Stimulated activated naive CD8-positive, alpha-beta T cell treated with anti-CD3 and anti-CD28 coated beads, Interleukin-15, Interleukin-2, amounts not matched to agents 100 ng/mL and 50 ng/mL, for 24 hours (primary cell): ENCODE measurements around the gene TAPBP.

Experiments used
- H3K27ac Mint-ChIP-seq: one replicate; pipeline ENCODE4 v1.8.0; 2021; ENCODE audit warnings: mild to moderate bottlenecking, mixed read lengths
- H3K27me3 Mint-ChIP-seq: one replicate; pipeline ENCODE4 v1.8.0; 2021; ENCODE audit warnings: mixed read lengths
- H3K36me3 Mint-ChIP-seq: one replicate; pipeline ENCODE4 v1.8.0; 2021; ENCODE audit warnings: low read depth, mixed read lengths
- H3K4me1 Mint-ChIP-seq: one replicate; pipeline ENCODE4 v1.8.0; 2021; ENCODE audit warnings: low read depth, mixed read lengths
- H3K4me3 Mint-ChIP-seq: one replicate; pipeline ENCODE4 v1.8.0; 2021; ENCODE audit warnings: mild to moderate bottlenecking, mixed read lengths
- H3K9me3 Mint-ChIP-seq: one replicate; pipeline ENCODE4 v1.8.0; 2021; ENCODE audit warnings: mixed read lengths

Gene TAPBP

GRCh38 chr6:33314943-33315792 lies 1.3 kb upstream of the TAPBP start:
- peak overlapping the region; percentile 98 for H3K4me3 Mint-ChIP-seq
- H3K4me1 Mint-ChIP-seq: peaks cover 73% of the 10 kb centered on the region
- no peaks in the 10 kb centered on the region for H3K27me3 Mint-ChIP-seq
- no peaks in the 10 kb centered on the region for H3K9me3 Mint-ChIP-seq
- peaks cover 50% of the 10 kb centered on the region for H3K36me3 Mint-ChIP-seq
- H3K27ac Mint-ChIP-seq: peak overlapping the region; percentile 97

- Mint-ChIP-seq H3K36me3 (peaks cover 47% of the 10 kb centered on the region), H3K4me1 (peaks cover 68% of the 10 kb centered on the region), H3K4me3 (peak overlapping the region; percentile 98), H3K9me3 (no peaks in the 10 kb centered on the region), H3K27me3 (no peaks in the 10 kb centered on the region), H3K27ac (peak overlapping the region; percentile 97)
Observed at GRCh38 chr6:33314515-33314942, 651 bp upstream of the TAPBP start.

DNA sequence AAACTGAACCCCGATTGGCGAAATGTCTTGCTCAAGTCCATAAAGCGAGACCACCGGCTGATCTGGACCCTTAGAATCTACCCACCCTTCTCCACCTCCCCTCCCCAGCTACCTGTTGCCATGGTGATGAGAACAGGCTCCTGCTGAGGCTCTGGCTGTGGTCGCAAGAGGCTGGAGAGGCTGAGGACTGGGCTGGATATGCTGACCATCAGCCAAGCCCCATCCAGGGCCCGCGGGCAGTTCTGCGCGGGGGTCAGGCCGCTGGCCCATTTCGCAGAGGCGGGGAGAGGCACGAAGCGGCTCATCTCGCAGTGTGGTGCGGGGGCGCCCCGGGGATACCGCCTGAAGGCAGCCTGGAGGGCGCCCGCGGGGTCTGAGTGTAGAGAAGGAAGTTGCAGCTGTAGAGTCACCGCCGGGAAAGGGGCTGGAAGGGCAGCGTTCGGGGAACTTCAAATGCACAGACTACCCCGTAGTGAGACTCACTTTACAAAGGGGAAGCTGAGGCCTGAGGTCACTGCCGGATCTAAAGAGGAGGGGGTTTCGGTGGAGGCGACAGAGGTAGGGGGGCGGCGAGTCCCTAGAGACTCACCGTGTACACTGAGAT lies 671 bp downstream of the TAPBP start:
- H3K4me1 Mint-ChIP-seq: peaks cover 63% of the 10 kb centered on the region
- no peaks in the 10 kb centered on the region for H3K9me3 Mint-ChIP-seq
- H3K27me3 Mint-ChIP-seq: no peaks in the 10 kb centered on the region
- H3K27ac Mint-ChIP-seq: peak overlapping the region; percentile 97
- peaks cover 41% of the 10 kb centered on the region for H3K36me3 Mint-ChIP-seq
- H3K4me3 Mint-ChIP-seq: peak overlapping the region; percentile 98

DNA sequence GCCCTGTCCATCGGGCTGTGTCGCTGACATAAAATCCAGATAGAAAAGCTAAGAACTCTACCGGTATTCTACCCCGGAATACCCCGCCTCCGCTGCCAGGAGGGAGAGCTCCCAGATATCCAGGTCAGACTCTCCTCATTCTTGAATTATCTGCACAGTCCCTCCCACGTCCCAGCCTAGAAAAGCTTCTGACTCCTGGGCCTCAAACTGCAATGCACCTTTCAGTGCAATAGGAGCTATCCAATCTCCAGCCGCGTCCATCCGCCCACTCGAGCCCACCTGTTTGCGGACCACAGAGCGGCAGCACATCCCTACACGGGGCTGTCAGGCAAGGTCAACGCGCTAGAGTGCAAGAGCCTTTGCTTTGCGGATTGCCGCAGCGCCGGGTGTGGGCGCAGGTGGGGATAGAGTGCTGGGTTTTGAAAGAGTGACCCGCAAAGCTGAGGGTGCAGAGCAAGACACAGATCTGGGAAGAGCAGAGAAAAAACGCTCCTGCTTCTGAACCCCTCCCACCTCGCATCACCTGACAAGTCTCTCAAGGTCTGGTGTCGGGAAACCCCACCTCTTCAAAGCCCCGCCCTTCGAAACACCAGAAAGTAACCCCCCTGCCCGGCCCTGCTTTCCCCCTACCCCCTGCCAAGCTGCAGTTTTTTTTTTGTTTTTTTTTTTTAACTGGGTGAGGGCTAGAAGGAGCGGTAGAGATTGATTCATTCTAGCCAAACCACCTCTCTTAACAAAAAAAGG lies 1.3 kb downstream of the TAPBP start:
- peaks cover 45% of the 10 kb centered on the region for H3K36me3 Mint-ChIP-seq
- peak overlapping the region; percentile 98 for H3K4me3 Mint-ChIP-seq
- no peaks in the 10 kb centered on the region for H3K9me3 Mint-ChIP-seq
- H3K27ac Mint-ChIP-seq: peak overlapping the region; percentile 97
- H3K27me3 Mint-ChIP-seq: no peaks in the 10 kb centered on the region
- peaks cover 62% of the 10 kb centered on the region for H3K4me1 Mint-ChIP-seq

DNA sequence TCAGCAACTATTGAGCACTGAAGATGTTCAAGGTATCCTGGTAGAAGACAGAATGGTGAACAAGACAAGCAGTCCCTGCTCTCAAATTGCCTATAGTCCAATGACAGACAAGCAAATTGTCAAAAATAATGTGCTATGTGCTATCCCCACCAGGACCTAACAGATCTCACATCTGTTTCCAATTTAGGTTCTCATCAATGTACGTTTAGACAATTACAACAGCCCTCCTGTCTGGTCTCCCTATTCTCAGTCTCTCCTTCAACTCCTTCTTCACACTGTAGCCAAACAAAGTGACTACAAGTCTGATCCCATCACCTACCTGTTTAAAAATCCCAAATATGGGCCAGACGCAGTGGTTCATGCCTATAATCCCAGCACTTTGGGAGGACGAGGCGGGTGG lies 7.5 kb downstream of the TAPBP start:
- H3K4me1 Mint-ChIP-seq: peaks cover 44% of the 10 kb centered on the region

DNA sequence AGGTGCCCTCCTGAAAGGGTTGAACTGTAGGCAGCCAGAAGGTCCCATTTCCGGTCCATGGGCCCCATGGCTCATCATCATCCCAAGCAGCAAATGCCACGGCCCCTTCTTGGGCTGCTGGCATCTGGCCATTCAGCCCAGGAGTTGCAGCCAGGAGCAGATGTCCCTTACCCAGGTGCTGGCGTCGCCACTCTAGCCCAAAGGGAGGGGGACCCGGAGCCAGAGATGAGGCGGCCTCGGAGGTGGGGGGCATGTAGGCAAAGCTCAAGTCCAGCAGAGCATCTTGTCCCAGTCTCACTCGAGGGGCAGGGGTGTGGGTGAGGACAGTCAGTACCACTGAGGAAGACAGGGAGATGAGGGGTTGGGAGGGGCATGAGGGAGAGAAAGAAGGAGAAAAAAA lies 8.8 kb downstream of the TAPBP start:
- Mint-ChIP-seq H3K27ac (no peak overlapping the region), H3K9me3 (no peaks in the 10 kb centered on the region), H3K36me3 (peaks cover 51% of the 10 kb centered on the region), H3K4me3 (no peak overlapping the region), H3K27me3 (no peaks in the 10 kb centered on the region), H3K4me1 (peaks cover 48% of the 10 kb centered on the region)

More for the DNA sequence above, 7.5 kb downstream of the TAPBP start:
- Mint-ChIP-seq H3K27ac (peak overlapping the region; percentile 65), H3K36me3 (peaks cover 51% of the 10 kb centered on the region), H3K27me3 (no peaks in the 10 kb centered on the region), H3K9me3 (no peaks in the 10 kb centered on the region), H3K4me3 (no peak overlapping the region)

DNA sequence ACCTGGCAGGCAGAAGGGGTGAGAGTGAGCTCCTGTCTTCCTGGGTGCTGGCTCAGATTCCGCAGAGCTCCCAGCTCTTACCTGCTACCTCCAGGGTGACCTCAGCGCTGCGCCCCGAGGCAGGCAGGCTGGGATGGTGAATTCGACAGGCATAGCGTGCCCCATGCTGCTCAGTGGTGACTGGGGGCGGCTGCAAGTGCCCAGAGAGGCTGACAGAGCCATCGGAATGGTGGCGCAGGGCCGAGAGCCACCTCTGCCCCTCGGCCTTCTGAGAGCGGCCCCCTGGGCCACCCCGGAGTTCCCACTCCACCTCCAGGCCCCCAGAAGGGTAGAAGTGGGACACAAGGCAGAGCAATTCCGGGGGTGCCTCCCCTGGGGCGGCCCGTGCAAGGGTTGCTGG lies 9.7 kb downstream of the TAPBP start:
- H3K4me3 Mint-ChIP-seq: no peak overlapping the region
- H3K4me1 Mint-ChIP-seq: peaks cover 55% of the 10 kb centered on the region

GRCh38 chr6:33301877-33302276 lies 12.0 kb downstream of the TAPBP start:
- H3K27ac Mint-ChIP-seq: no peak overlapping the region
- no peaks in the 10 kb centered on the region for H3K27me3 Mint-ChIP-seq
- H3K4me1 Mint-ChIP-seq: peaks cover 54% of the 10 kb centered on the region
- H3K36me3 Mint-ChIP-seq: peaks cover 41% of the 10 kb centered on the region
- H3K9me3 Mint-ChIP-seq: no peaks in the 10 kb centered on the region
- no peak overlapping the region for H3K4me3 Mint-ChIP-seq

More for the DNA sequence above, 9.7 kb downstream of the TAPBP start:
- Mint-ChIP-seq H3K36me3 (peaks cover 55% of the 10 kb centered on the region), H3K27me3 (no peaks in the 10 kb centered on the region), H3K27ac (no peak overlapping the region), H3K9me3 (no peaks in the 10 kb centered on the region)

GRCh38 chr6:33299237-33299944 lies 14.5 kb downstream of the TAPBP start:
- H3K4me1 Mint-ChIP-seq: peaks cover 45% of the 10 kb centered on the region
- H3K36me3 Mint-ChIP-seq: peaks cover 37% of the 10 kb centered on the region
- peak overlapping the region; percentile 95 for H3K27ac Mint-ChIP-seq
- no peaks in the 10 kb centered on the region for H3K27me3 Mint-ChIP-seq
- H3K9me3 Mint-ChIP-seq: no peaks in the 10 kb centered on the region
- H3K4me3 Mint-ChIP-seq: peak overlapping the region; percentile 98

DNA sequence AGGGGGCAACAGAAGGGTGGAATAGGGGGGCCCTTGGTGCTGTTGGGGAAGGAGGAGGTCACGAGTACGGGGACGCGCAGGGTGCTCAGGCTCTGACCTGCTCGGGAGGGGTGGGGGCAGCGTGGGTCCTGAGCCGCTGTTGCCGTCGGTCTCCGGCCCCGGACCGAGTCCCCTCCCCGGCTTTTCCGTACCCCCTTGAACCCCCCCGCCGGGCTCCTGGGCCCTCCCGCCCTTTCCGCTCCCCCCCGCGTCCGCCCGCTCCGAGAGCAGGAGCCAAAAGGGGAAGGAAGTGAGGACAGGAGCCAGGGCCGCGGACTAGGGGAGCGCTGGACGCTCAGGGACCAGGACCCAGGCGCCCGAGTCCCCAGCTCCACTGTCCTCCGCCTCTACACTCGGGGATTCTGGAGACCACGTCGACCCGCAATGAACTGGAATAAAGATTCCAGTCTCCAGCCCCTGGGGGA lies 15.1 kb downstream of the TAPBP start, which contains the start of gene RGL2:
RGL2 (minus strand) TSS at position 170 of the 464 bp plus-strand sequence. CDS start 332 bp downstream, outside the sequence.
- peaks cover 40% of the 10 kb centered on the region for H3K36me3 Mint-ChIP-seq
- no peaks in the 10 kb centered on the region for H3K27me3 Mint-ChIP-seq
- peak within 1 kb of the TSS; percentile 98 for H3K27ac Mint-ChIP-seq
- H3K4me1 Mint-ChIP-seq: peaks cover 41% of the 10 kb centered on the region
- no peaks in the 10 kb centered on the region for H3K9me3 Mint-ChIP-seq
- peak within 1 kb of the TSS; percentile 98 for H3K4me3 Mint-ChIP-seq

GRCh38 chr6:33297956-33298772 lies 15.7 kb downstream of the TAPBP start:
- Mint-ChIP-seq H3K4me1 (peaks cover 38% of the 10 kb centered on the region), H3K36me3 (peaks cover 35% of the 10 kb centered on the region), H3K9me3 (no peaks in the 10 kb centered on the region), H3K27me3 (no peaks in the 10 kb centered on the region), H3K27ac (peak overlapping the region; percentile 98), H3K4me3 (peak overlapping the region; percentile 98)

- Mint-ChIP-seq H3K27ac (no peak overlapping the region), H3K36me3 (peaks cover 39% of the 10 kb centered on the region), H3K4me1 (peaks cover 38% of the 10 kb centered on the region), H3K9me3 (no peaks in the 10 kb centered on the region), H3K4me3 (peak overlapping the region; percentile 98), H3K27me3 (no peaks in the 10 kb centered on the region)
Observed at GRCh38 chr6:33297406-33297955, 16.4 kb downstream of the TAPBP start.

DNA sequence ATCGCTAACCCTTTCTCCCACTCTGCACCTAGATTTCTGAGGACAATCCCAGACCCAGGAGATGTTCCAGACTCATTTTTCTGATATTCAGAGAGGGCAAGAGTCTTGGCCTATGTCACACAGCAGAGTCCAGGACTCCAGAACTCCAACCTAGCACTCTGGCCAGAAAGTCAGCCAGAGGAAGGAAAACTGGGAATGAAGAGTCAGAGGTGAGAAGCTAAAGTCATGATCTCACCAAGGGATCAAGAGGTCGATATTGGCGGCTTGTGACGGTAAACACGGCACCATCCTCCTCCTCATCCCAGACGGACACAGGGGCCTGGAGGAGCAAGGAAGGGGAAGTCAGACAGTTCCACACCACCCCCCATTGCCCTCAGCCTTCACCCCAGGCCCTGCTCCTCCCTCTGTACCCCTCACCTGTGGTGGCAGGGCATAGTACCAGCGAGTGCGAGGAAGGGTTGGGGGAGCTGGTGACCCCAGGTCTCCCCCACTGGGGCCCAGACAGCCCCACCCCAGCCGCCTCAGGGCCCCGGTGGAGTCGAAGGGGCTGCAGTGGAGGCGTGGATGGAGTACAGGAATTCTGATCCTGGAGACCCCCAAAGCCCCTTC lies 17.0 kb downstream of the TAPBP start:
- Mint-ChIP-seq H3K27me3 (no peaks in the 10 kb centered on the region), H3K27ac (peak overlapping the region; percentile 63), H3K9me3 (no peaks in the 10 kb centered on the region), H3K4me1 (peaks cover 38% of the 10 kb centered on the region), H3K4me3 (peak overlapping the region; percentile 98), H3K36me3 (peaks cover 40% of the 10 kb centered on the region)
